Measurements from ENCODE around the gene LETMD1.

Gene LETMD1

GRCh38 chr12:51059086-51059485 lies 11.0 kb downstream of the LETMD1 start:
- Histone ChIP-seq H3K9me3 (ENCODE audit: control insufficient read depth, low read length) (no peaks in the 10 kb centered on the region), H3K4me3 (ENCODE audit: low read depth, low read length) (no peak overlapping the region), H3K4me2 (ENCODE audit: low read length) (no peak overlapping the region), H3K79me2 (no peaks in the 10 kb centered on the region), H2AFZ (no peak overlapping the region), H3K9ac (no peak overlapping the region), H3K36me3 (ENCODE audit: control insufficient read depth, insufficient read depth, low read length) (no peaks in the 10 kb centered on the region), H3K27me3 (ENCODE audit: control insufficient read depth, insufficient read depth, low read length) (no peaks in the 10 kb centered on the region), H3K27ac (no peak overlapping the region), H3K4me1 (no peaks in the 10 kb centered on the region)
- no peak for TF ChIP-seq CTCF (IDR thresholded peaks at IDR 0.05)

- Histone ChIP-seq H3K36me3 (ENCODE audit: control insufficient read depth, insufficient read depth, low read length) (no peaks in the 10 kb centered on the region), H3K27ac (no peak overlapping the region), H3K9ac (no peak overlapping the region), H3K4me3 (ENCODE audit: low read depth, low read length) (no peak overlapping the region), H2AFZ (no peak overlapping the region), H3K79me2 (no peaks in the 10 kb centered on the region), H3K4me2 (ENCODE audit: low read length) (no peak overlapping the region), H3K27me3 (ENCODE audit: control insufficient read depth, insufficient read depth, low read length) (no peaks in the 10 kb centered on the region), H3K4me1 (no peaks in the 10 kb centered on the region), H3K9me3 (ENCODE audit: control insufficient read depth, low read length) (no peaks in the 10 kb centered on the region)
- TF ChIP-seq CTCF (IDR thresholded peaks at IDR 0.05) = no peak
These were observed 14.7 kb downstream of the LETMD1 start for GRCh38 chr12:51062631-51063397.

- Histone ChIP-seq H3K79me2 (no peaks in the 10 kb centered on the region), H3K36me3 (ENCODE audit: control insufficient read depth, insufficient read depth, low read length) (no peaks in the 10 kb centered on the region), H3K4me3 (ENCODE audit: low read depth, low read length) (no peak overlapping the region), H3K4me1 (no peaks in the 10 kb centered on the region), H3K9me3 (ENCODE audit: control insufficient read depth, low read length) (no peaks in the 10 kb centered on the region), H3K27me3 (ENCODE audit: control insufficient read depth, insufficient read depth, low read length) (no peaks in the 10 kb centered on the region), H2AFZ (no peak overlapping the region), H3K27ac (no peak overlapping the region), H3K9ac (no peak overlapping the region), H3K4me2 (ENCODE audit: low read length) (no peak overlapping the region)
- TF ChIP-seq CTCF (IDR thresholded peaks at IDR 0.05) = no peak
These were observed 17.4 kb downstream of the LETMD1 start for GRCh38 chr12:51065530-51065929.

- Histone ChIP-seq H3K9ac (no peak overlapping the region), H3K79me2 (peaks cover 5% of the 10 kb centered on the region), H3K27me3 (ENCODE audit: control insufficient read depth, insufficient read depth, low read length) (no peaks in the 10 kb centered on the region), H3K9me3 (ENCODE audit: control insufficient read depth, low read length) (no peaks in the 10 kb centered on the region), H3K27ac (no peak overlapping the region), H3K4me2 (ENCODE audit: low read length) (no peak overlapping the region), H3K36me3 (ENCODE audit: control insufficient read depth, insufficient read depth, low read length) (no peaks in the 10 kb centered on the region), H2AFZ (no peak overlapping the region), H3K4me3 (ENCODE audit: low read depth, low read length) (no peak overlapping the region), H3K4me1 (no peaks in the 10 kb centered on the region)
- no peak for TF ChIP-seq CTCF (IDR thresholded peaks at IDR 0.05)
These were observed 19.1 kb downstream of the LETMD1 start for GRCh38 chr12:51067229-51067628.

- no peaks in the 10 kb centered on the region for H3K36me3 ChIP-seq (ENCODE audit: control insufficient read depth, insufficient read depth, low read length)
- no peak overlapping the region for H3K27ac ChIP-seq
- no peaks in the 10 kb centered on the region for H3K4me1 ChIP-seq
- TF ChIP-seq CTCF (IDR thresholded peaks at IDR 0.05) = no peak
- H3K4me2 ChIP-seq (ENCODE audit: low read length) = no peak overlapping the region
- no peak overlapping the region for H2AFZ ChIP-seq
- H3K79me2 ChIP-seq = peaks cover 5% of the 10 kb centered on the region
- no peak overlapping the region for H3K9ac ChIP-seq
- H3K9me3 ChIP-seq (ENCODE audit: control insufficient read depth, low read length) = no peaks in the 10 kb centered on the region
- H3K27me3 ChIP-seq (ENCODE audit: control insufficient read depth, insufficient read depth, low read length) = no peaks in the 10 kb centered on the region
- no peak overlapping the region for H3K4me3 ChIP-seq (ENCODE audit: low read depth, low read length)
These were observed 19.6 kb downstream of the LETMD1 start for GRCh38 chr12:51067771-51068170.

Measured in parathyroid adenoma (tissue), 2 donors.